Thoracic aorta (tissue), 2 donors: ENCODE data around the gene ATRIP. TPM values are rescaled to one million over a fixed set of nuclear protein-coding genes. Genes with fewer than 3 reads are reported as not detected.
"Not testable (repeated sequence)": the region's sequence is repeated elsewhere in the genome, so short reads cannot be mapped to it uniquely, and the experiment has no call there.

ENCODE experiments used
- ATAC-seq: fragments of 150-250 bp; one replicate; pipeline ENCODE4 v1.8.0; 2017; ENCODE audit warnings: low read depth; ENCODE audit not compliant: insufficient number of reproducible peaks, low FRiP score
- DNase-seq: peaks from one replicate; pipeline ENCODE4 v3.0.0-alpha.2; 2020; ENCODE audit warnings: low spot score
- H3K27ac ChIP-seq, 2 donors: fragments of 200-600 bp; sonication (generic); 1 replicate in 1 of 2; 2 replicates in 1 of 2; pipeline ENCODE4 v1.5.1; 2016; ENCODE audit warnings: mild to moderate bottlenecking in 2 of 2, moderate library complexity in 2 of 2
- H3K27me3 ChIP-seq: fragments of 200-600 bp; sonication (generic); replicated peaks from 2 replicates; pipeline ENCODE4 v1.6.0; 2016; ENCODE audit warnings: mild to moderate bottlenecking; ENCODE audit not compliant: insufficient read depth
- H3K36me3 ChIP-seq: fragments of 200-600 bp; sonication (generic); one replicate; pipeline ENCODE4 v1.5.1; 2016
- H3K4me1 ChIP-seq, 2 donors: fragments of 200-600 bp; sonication (generic); 1 replicate in 1 of 2; 2 replicates in 1 of 2; pipeline versions ENCODE4 v1.5.1 to v1.6.0; 2016; ENCODE audit warnings: low read depth in 2 of 2, mild to moderate bottlenecking in 1 of 2; ENCODE audit not compliant: control insufficient read depth in 1 of 2
- H3K4me3 ChIP-seq: fragments of 200-600 bp; sonication (generic); 2 replicates; pipeline ENCODE4 v1.5.1; 2016; ENCODE audit warnings: mild to moderate bottlenecking
- H3K9me3 ChIP-seq: fragments of 200-600 bp; sonication (generic); 2 replicates; pipeline ENCODE4 v1.5.1; 2016
- CTCF ChIP-seq: fragments of 200-600 bp; sonication (generic); IDR thresholded peaks from one replicate; pipeline ENCODE4 v1.5.1; 2019; ENCODE audit warnings: antibody characterized with exemption
- total RNA-seq, 2 donors: library from RNA; depleted of rRNA; stranded (reverse); fragments of >200 nt; gene quantifications; one replicate each; pipeline versions ENCODE4 v1.1.0 to v1.2.3, GENCODE V29; 2016

Gene ATRIP
- total RNA-seq, 2 donors from 2014 or later = 4.0 to 8.3 TPM

- TF ChIP-seq CTCF = no peak
- H3K27ac ChIP-seq = no peak overlapping the region
- DNase-seq (no peak), ATAC-seq (no peak)
- H3K36me3 ChIP-seq = peaks cover 8% of the 10 kb centered on the region
- H3K4me1 ChIP-seq = peaks cover 6 to 16% of the 10 kb centered on the region in 2 donors
- no peaks in the 10 kb centered on the region for H3K27me3 ChIP-seq
- H3K4me3 ChIP-seq = no peak overlapping the region
- no peaks in the 10 kb centered on the region for H3K9me3 ChIP-seq
Observed at GRCh38 chr3:48476426-48477053, 30.0 kb downstream of the ATRIP start.

- H3K36me3 ChIP-seq = peaks cover 8% of the 10 kb centered on the region
- H3K4me3 ChIP-seq = no peak overlapping the region
- ATAC-seq = no peak
- H3K4me1 ChIP-seq = peaks cover 0 to 8% of the 10 kb centered on the region in 2 donors
- no peak overlapping the region for H3K27ac ChIP-seq
- no peak for DNase-seq
- H3K9me3 ChIP-seq = no peaks in the 10 kb centered on the region
- H3K27me3 ChIP-seq = no peaks in the 10 kb centered on the region
- no peak for TF ChIP-seq CTCF
Observed at GRCh38 chr3:48477959-48478520, 31.5 kb downstream of the ATRIP start.

- TF ChIP-seq CTCF = no peak
- H3K27ac ChIP-seq = no peak overlapping the region
- DNase-seq (no peak), ATAC-seq (no peak)
- no peaks in the 10 kb centered on the region for H3K4me1 ChIP-seq
- H3K9me3 ChIP-seq = no peaks in the 10 kb centered on the region
- H3K4me3 ChIP-seq = no peak overlapping the region
- no peaks in the 10 kb centered on the region for H3K27me3 ChIP-seq
- peaks cover 8% of the 10 kb centered on the region for H3K36me3 ChIP-seq
Observed at GRCh38 chr3:48478626-48479555, 32.4 kb downstream of the ATRIP start.

GRCh38 chr3:48480891-48481290, 34.4 kb downstream of the ATRIP start:
- H3K27me3 ChIP-seq, H3K4me3 ChIP-seq, H3K4me1 ChIP-seq, H3K36me3 ChIP-seq, ATAC-seq, DNase-seq, H3K27ac ChIP-seq, H3K9me3 ChIP-seq: not testable (repeated sequence)

GRCh38 chr3:48482822-48483221, 36.3 kb downstream of the ATRIP start:
- H3K4me3 ChIP-seq, H3K27ac ChIP-seq, H3K9me3 ChIP-seq, ATAC-seq, H3K36me3 ChIP-seq, H3K4me1 ChIP-seq, H3K27me3 ChIP-seq, DNase-seq: not testable (repeated sequence)

GRCh38 chr3:48486952-48487351, 40.4 kb downstream of the ATRIP start:
- H3K9me3 ChIP-seq = no peaks in the 10 kb centered on the region
- no peak overlapping the region for H3K4me3 ChIP-seq
- H3K36me3 ChIP-seq = no peaks in the 10 kb centered on the region
- TF ChIP-seq CTCF = no peak
- DNase-seq (no peak), ATAC-seq (no peak)
- no peaks in the 10 kb centered on the region for H3K4me1 ChIP-seq
- H3K27me3 ChIP-seq = no peaks in the 10 kb centered on the region
- H3K27ac ChIP-seq = no peak overlapping the region
